Activated T-helper 17 cell treated with anti-CD3 and anti-CD28 coated beads, Interleukin-2, amount 50 U/mL, for 72 hours (primary cell): ENCODE data around the gene CT45A10. TPM values are rescaled to one million over a fixed set of nuclear protein-coding genes. Genes with fewer than 3 reads are reported as not detected.
"Not testable (repeated sequence)": the region's sequence is repeated elsewhere in the genome, so short reads cannot be mapped to it uniquely, and the experiment has no call there.

Experiments used
- ATAC-seq: fragments of 150-1000 bp; cut with Tn5 transposase; replicated peaks from 2 replicates; pipeline ENCODE4 v1.10.0; 2021; ENCODE audit warnings: mild to moderate bottlenecking, moderate library complexity
- H3K27ac Mint-ChIP-seq: one replicate; pipeline ENCODE4 v1.8.0; 2022; ENCODE audit warnings: mixed read lengths
- H3K27me3 Mint-ChIP-seq: one replicate; pipeline ENCODE4 v1.8.0; 2022; ENCODE audit warnings: mixed read lengths
- H3K36me3 Mint-ChIP-seq: one replicate; pipeline ENCODE4 v1.8.0; 2022; ENCODE audit warnings: low read depth, mild to moderate bottlenecking, mixed read lengths
- H3K4me1 Mint-ChIP-seq: one replicate; pipeline ENCODE4 v1.8.0; 2022; ENCODE audit warnings: mixed read lengths
- H3K4me3 Mint-ChIP-seq: one replicate; pipeline ENCODE4 v1.8.0; 2022; ENCODE audit warnings: mild to moderate bottlenecking, mixed read lengths
- H3K9me3 Mint-ChIP-seq: one replicate; pipeline ENCODE4 v1.8.0; 2022; ENCODE audit warnings: mixed read lengths
- total RNA-seq, 2 donors: library from RNA; stranded (reverse); gene quantifications; one replicate each; pipeline ENCODE4 v1.2.3, GENCODE V29; 2022

The CT45A10 gene, protein sequence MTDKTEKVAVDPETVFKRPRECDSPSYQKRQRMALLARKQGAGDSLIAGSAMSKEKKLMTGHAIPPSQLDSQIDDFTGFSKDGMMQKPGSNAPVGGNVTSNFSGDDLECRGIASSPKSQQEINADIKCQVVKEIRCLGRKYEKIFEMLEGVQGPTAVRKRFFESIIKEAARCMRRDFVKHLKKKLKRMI
- total RNA-seq, result not detected

DNA sequence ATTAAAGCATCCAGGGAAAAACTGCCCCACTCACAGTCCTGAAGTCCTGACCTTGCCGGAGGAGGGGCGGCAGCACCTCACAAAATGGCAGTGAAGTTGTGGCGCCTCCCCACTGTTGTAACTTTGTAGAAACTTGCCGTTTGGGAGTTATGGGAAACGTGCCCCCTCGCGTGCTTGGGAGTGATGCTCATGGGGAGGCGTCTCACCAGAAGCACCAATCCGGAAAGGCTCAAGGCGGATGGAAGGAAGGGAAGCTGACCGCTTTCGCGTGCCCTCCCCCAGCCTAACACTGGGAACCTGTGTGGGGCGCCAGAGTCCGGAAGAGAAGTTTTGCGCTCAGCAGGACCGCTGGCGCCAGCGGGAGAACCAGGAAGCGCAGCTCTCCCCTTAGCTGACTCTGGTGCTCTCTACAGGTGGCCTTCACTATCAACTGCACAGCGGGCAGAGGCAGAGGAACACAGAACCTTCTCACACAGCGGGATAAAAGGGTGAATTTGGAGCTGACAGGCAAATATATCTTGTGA, at the start of gene CT45A10, which contains the start of gene SAGE1:
TSS of gene CT45A10 (minus strand) at position 151 of the 524 bp plus-strand sequence. CDS start 8,100 bp downstream, outside the sequence.
TSS of gene SAGE1 (plus strand) at position 423 of the 524 bp plus-strand sequence. CDS start 2,527 bp downstream, outside the sequence.
- H3K9me3 Mint-ChIP-seq, result no peaks in the 10 kb centered on the region
- H3K4me1 Mint-ChIP-seq, result no peaks in the 10 kb centered on the region
- no peak within 1 kb of the TSS for H3K27ac Mint-ChIP-seq
- ATAC-seq, result no peak
- no peaks in the 10 kb centered on the region for H3K36me3 Mint-ChIP-seq
- H3K4me3 Mint-ChIP-seq, result no peak within 1 kb of the TSS
- no peaks in the 10 kb centered on the region for H3K27me3 Mint-ChIP-seq

DNA sequence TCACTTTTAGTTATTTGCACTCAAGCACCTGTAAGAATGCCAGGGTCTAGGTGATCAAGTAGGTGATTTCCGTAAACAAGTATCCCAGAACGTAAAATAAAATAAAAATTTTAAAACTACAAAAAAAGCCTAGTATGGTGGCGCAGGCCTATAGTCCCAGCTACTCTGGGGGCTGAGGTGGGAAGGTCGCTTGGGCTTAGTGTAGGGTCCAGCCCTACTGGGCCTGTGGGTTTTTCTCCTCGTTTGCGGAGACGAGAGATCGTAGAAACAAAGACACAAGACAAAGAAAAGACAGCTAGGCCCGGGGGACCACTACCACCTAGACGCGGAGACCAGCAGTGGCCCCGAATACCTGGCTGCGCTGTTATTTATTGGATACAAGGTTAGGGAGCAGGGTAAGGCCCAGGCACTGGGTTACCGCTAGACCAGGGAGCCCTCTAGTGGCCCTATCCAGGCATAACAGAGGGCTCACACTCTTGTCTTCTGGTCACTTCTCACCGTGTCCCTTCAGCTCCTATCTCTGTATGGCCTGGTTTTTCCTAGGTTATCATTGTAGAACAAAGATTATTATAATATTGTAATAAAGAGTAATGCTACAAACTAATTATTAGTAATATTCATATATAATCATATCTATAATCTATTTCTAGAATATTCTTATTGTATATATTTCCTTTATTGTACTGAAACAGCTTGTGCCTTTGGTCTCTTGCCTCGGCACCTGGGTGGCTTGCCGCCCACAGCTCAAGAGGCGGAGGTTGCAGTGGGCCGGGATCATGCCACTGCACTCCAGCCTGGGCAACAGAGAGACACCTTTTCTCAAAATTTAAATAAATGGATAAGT, 38.6 kb upstream of the CT45A10 start:
- no peaks in the 10 kb centered on the region for H3K4me1 Mint-ChIP-seq
- no peaks in the 10 kb centered on the region for H3K36me3 Mint-ChIP-seq
- no peaks in the 10 kb centered on the region for H3K9me3 Mint-ChIP-seq
- H3K27ac Mint-ChIP-seq, result no peak overlapping the region
- peak; percentile 52 for ATAC-seq
- H3K27me3 Mint-ChIP-seq, result no peaks in the 10 kb centered on the region
- no peak overlapping the region for H3K4me3 Mint-ChIP-seq

GRCh38 chrX:135927897-135928296, 34.7 kb upstream of the CT45A10 start:
- H3K27me3 Mint-ChIP-seq, result no peaks in the 10 kb centered on the region
- H3K36me3 Mint-ChIP-seq, result no peaks in the 10 kb centered on the region
- ATAC-seq, result no peak
- H3K4me3 Mint-ChIP-seq, result no peak overlapping the region
- no peaks in the 10 kb centered on the region for H3K9me3 Mint-ChIP-seq
- no peak overlapping the region for H3K27ac Mint-ChIP-seq
- no peaks in the 10 kb centered on the region for H3K4me1 Mint-ChIP-seq

- H3K36me3 Mint-ChIP-seq, result no peaks in the 10 kb centered on the region
- H3K27ac Mint-ChIP-seq, result no peak overlapping the region
- no peaks in the 10 kb centered on the region for H3K9me3 Mint-ChIP-seq
- H3K4me3 Mint-ChIP-seq, result no peak overlapping the region
- no peaks in the 10 kb centered on the region for H3K27me3 Mint-ChIP-seq
- no peaks in the 10 kb centered on the region for H3K4me1 Mint-ChIP-seq
- ATAC-seq, result no peak
Observed at GRCh38 chrX:135923353-135923752, 30.1 kb upstream of the CT45A10 start.

- H3K4me1 Mint-ChIP-seq, result not testable (repeated sequence)
Observed at GRCh38 chrX:135920516-135920915, 27.3 kb upstream of the CT45A10 start.

DNA sequence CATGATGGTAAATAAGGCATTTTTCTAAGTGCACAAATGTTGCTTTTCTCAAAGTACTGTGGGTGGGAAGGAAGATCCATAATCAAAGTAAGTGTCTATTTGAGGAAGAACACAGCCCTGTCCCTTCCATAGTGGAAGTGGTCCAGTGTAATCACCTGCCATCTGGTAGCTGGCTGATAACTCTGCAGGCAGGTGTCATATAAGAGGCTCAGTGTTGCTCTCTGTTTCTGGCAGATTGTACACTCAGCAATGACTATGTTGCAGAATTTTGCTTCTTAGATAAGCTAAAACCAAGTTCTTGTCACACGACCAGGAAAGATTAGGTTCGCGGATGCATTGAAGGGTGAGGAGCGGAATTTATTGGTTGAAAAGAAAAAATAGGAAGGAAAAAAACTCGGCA, 21.2 kb upstream of the CT45A10 start:
- H3K27ac Mint-ChIP-seq, result no peak overlapping the region
- H3K4me3 Mint-ChIP-seq, result no peak overlapping the region
- no peaks in the 10 kb centered on the region for H3K4me1 Mint-ChIP-seq
- H3K9me3 Mint-ChIP-seq, result no peaks in the 10 kb centered on the region
- no peaks in the 10 kb centered on the region for H3K36me3 Mint-ChIP-seq
- no peak for ATAC-seq
- H3K27me3 Mint-ChIP-seq, result no peaks in the 10 kb centered on the region

More at GRCh38 chrX:135920516-135920915, 27.3 kb upstream of the CT45A10 start:
- not testable (repeated sequence) for H3K27me3 Mint-ChIP-seq, H3K9me3 Mint-ChIP-seq, ATAC-seq, H3K27ac Mint-ChIP-seq, H3K36me3 Mint-ChIP-seq, H3K4me3 Mint-ChIP-seq

DNA sequence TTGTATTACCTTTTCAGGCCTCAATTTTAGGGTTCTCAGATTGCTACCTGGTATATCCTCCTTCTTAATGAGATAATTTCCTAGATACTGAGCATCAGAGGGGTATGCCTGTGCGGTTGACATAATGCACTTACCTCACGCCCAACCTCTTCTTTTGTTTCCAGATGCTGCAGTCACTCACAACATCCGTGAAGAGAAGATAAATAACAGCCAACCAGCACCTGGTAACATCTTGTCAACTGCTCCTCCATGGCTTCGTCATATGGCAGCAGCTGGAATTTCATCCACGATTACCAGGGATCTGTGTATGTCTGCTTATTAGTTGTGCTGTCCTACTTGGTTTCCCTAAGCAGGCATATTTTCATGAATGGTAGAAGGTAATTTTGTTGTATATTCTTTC, 17.0 kb upstream of the CT45A10 start:
- H3K4me3 Mint-ChIP-seq, result no peak overlapping the region
- H3K36me3 Mint-ChIP-seq, result no peaks in the 10 kb centered on the region
- H3K27me3 Mint-ChIP-seq, result peaks cover 6% of the 10 kb centered on the region
- no peak for ATAC-seq
- no peaks in the 10 kb centered on the region for H3K9me3 Mint-ChIP-seq
- H3K4me1 Mint-ChIP-seq, result no peaks in the 10 kb centered on the region
- no peak overlapping the region for H3K27ac Mint-ChIP-seq

DNA sequence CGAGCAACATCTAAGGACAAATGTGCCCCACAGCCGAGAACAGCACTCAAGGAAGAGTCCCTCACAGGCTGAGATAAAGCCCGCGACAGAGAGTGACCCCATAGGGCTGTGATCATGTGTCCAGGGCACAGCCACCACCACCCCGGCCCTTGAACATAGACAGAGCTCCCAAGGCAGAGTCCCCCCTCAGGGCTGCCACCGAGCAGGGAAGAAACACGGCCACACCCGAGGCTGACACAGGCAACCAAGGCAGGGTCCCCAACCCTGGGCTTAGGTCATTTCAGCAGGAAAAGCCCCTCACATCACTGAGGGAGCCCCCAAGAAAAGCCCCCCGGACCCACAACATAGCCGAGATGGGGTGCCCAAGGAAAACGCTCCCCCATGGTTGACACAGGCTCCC, 463 bp downstream of the CT45A10 start:
- no peaks in the 10 kb centered on the region for H3K27me3 Mint-ChIP-seq
- H3K9me3 Mint-ChIP-seq, result no peaks in the 10 kb centered on the region
- no peaks in the 10 kb centered on the region for H3K36me3 Mint-ChIP-seq
- H3K4me1 Mint-ChIP-seq, result no peaks in the 10 kb centered on the region
- no peak for ATAC-seq
- H3K4me3 Mint-ChIP-seq, result no peak overlapping the region
- no peak overlapping the region for H3K27ac Mint-ChIP-seq

DNA sequence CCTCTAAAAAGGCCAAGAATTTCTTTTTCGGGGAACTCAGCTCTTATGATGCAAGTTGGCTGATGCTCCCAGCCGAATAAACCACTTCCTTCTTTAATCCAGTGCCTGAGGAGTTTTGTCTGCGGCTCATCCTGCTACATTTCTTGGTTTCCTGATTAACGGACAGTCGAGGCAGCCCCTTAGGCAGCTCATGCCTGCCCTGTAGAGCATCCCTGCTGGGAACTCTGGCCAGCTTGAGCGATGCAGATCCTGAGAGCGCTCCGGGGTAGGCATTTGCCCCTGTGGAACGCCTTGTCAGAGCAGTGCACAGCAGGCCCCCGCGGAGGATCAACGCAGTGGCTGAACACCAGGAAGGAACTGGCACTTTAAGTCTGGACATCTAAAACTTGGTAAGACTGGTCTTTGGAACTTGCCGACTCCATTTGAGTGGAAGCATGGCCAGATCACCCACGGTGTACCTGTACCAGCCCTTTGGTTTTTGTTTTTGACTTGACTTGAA, 3.1 kb downstream of the CT45A10 start:
- Mint-ChIP-seq H3K9me3 (no peaks in the 10 kb centered on the region), H3K27me3 (no peaks in the 10 kb centered on the region), H3K4me1 (no peaks in the 10 kb centered on the region), H3K4me3 (no peak overlapping the region), H3K27ac (no peak overlapping the region), H3K36me3 (no peaks in the 10 kb centered on the region)
- ATAC-seq, result no peak

DNA sequence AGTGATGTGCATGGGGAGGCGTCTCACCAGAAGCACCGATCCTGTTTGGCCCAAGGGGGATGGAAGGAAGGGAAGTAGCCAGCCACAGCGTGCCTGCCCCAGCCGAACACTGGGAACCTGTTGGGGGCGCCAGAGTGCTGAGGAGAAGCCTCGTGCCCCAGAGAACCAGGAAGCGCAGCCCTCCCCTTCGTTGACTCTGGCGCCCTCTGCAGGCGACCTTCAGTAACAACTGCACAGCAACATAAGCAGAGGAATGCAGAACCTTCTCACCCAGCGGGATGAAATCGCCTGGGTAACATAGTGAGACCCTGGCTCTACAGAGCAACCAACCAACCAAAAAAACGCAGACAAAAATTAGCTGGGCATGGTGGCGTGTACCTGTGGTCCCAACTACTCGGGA, 4.3 kb downstream of the CT45A10 start:
- not testable (repeated sequence) for H3K4me1 Mint-ChIP-seq, H3K36me3 Mint-ChIP-seq, H3K4me3 Mint-ChIP-seq, H3K27me3 Mint-ChIP-seq, ATAC-seq, H3K27ac Mint-ChIP-seq, H3K9me3 Mint-ChIP-seq

- not testable (repeated sequence) for H3K4me3 Mint-ChIP-seq, ATAC-seq, H3K4me1 Mint-ChIP-seq, H3K27ac Mint-ChIP-seq, H3K9me3 Mint-ChIP-seq, H3K36me3 Mint-ChIP-seq, H3K27me3 Mint-ChIP-seq
Observed at GRCh38 chrX:135888230-135888629, 5.0 kb downstream of the CT45A10 start.

GRCh38 chrX:135882741-135883140, 10.5 kb downstream of the CT45A10 start:
- H3K36me3 Mint-ChIP-seq, H3K4me3 Mint-ChIP-seq, H3K4me1 Mint-ChIP-seq, ATAC-seq, H3K9me3 Mint-ChIP-seq, H3K27me3 Mint-ChIP-seq, H3K27ac Mint-ChIP-seq: not testable (repeated sequence)

DNA sequence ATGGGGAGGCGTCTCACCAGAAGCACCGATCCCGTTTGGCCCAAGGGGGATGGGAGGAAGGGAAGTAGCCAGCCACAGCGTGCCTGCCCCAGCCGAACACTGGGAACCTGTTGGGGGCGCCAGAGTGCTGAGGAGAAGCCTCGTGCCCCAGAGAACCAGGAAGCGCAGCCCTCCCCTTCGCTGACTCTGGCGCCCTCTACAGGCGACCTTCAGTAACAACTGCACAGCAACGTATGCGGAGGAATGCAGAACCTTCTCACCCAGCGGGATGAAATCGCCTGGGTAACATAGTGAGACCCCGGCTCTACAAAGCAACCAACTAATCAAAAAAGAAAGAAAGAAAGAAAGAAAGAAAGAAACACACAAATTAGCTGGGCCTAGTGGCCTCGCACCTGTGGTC, 21.5 kb downstream of the CT45A10 start, which contains the start of gene CT45A9:
TSS of gene CT45A9 (minus strand) at position 101 of the 400 bp plus-strand sequence. CDS start 3,751 bp downstream, outside the sequence.
- H3K4me3 Mint-ChIP-seq, H3K9me3 Mint-ChIP-seq, H3K4me1 Mint-ChIP-seq, H3K27ac Mint-ChIP-seq, H3K27me3 Mint-ChIP-seq, H3K36me3 Mint-ChIP-seq, ATAC-seq: not testable (repeated sequence)

DNA sequence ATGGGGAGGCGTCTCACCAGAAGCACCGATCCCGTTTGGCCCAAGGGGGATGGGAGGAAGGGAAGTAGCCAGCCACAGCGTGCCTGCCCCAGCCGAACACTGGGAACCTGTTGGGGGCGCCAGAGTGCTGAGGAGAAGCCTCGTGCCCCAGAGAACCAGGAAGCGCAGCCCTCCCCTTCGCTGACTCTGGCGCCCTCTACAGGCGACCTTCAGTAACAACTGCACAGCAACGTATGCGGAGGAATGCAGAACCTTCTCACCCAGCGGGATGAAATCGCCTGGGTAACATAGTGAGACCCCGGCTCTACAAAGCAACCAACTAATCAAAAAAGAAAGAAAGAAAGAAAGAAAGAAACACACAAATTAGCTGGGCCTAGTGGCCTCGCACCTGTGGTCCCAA, 38.8 kb downstream of the CT45A10 start, which contains the start of gene CT45A8:
TSS of gene CT45A8 (minus strand) at position 101 of the 400 bp plus-strand sequence. CDS start 3,755 bp downstream, outside the sequence.
- not testable (repeated sequence) for H3K27me3 Mint-ChIP-seq, H3K36me3 Mint-ChIP-seq, H3K4me1 Mint-ChIP-seq, H3K9me3 Mint-ChIP-seq, H3K4me3 Mint-ChIP-seq, ATAC-seq, H3K27ac Mint-ChIP-seq

GRCh38 chrX:135837180-135837579, 56.1 kb downstream of the CT45A10 start, which contains the start of gene CT45A7:
TSS of gene CT45A7 (minus strand) at chrX:135837280. CDS start at chrX:135833533, 3,747 bp downstream.
- H3K27me3 Mint-ChIP-seq, H3K4me3 Mint-ChIP-seq, H3K36me3 Mint-ChIP-seq, H3K4me1 Mint-ChIP-seq, ATAC-seq, H3K27ac Mint-ChIP-seq, H3K9me3 Mint-ChIP-seq: not testable (repeated sequence)
